Calu3 (cell line): ENCODE measurements around the gene PCDH9. TPM values are rescaled to one million over a fixed set of nuclear protein-coding genes. Genes with fewer than 3 reads are reported as not detected.

ENCODE experiments used
- BruUV-seq: library from RNA; stranded (reverse); fragments of 400-500 nt; replicated peaks from 2 replicates; lab custom pipeline; 2021; lab: Mats Ljungman, UMichigan
- CTCF ChIA-PET: fragments of 300-600 bp; sonication (Branson Sonifier 250); formaldehyde crosslinking; loops from one replicate; lab custom pipeline; 2022; ENCODE audit warnings: antibody characterized with exemption; lab: Charles Lee
- DNase-seq: peaks from one replicate; pipeline ENCODE4 v3.0.0; 2022
- H3K27ac Mint-ChIP-seq: one replicate; pipeline ENCODE4 v1.8.0; 2022; ENCODE audit warnings: mixed read lengths; ENCODE audit not compliant: unreplicated experiment
- H3K27me3 Mint-ChIP-seq: one replicate; pipeline ENCODE4 v1.8.0; 2022; ENCODE audit warnings: mixed read lengths; ENCODE audit not compliant: unreplicated experiment
- H3K36me3 Mint-ChIP-seq: one replicate; pipeline ENCODE4 v1.8.0; 2022; ENCODE audit warnings: mild to moderate bottlenecking, moderate library complexity, mixed read lengths; ENCODE audit not compliant: insufficient read depth, unreplicated experiment
- H3K4me1 Mint-ChIP-seq: one replicate; pipeline ENCODE4 v1.8.0; 2022; ENCODE audit warnings: mild to moderate bottlenecking, low read depth, mixed read lengths; ENCODE audit not compliant: unreplicated experiment
- H3K4me3 Mint-ChIP-seq: one replicate; pipeline ENCODE4 v1.8.0; 2022; ENCODE audit warnings: mild to moderate bottlenecking, low read depth, moderate library complexity, mixed read lengths; ENCODE audit not compliant: unreplicated experiment
- H3K9me3 Mint-ChIP-seq: one replicate; pipeline ENCODE4 v1.8.0; 2022; ENCODE audit warnings: low read depth, mixed read lengths; ENCODE audit not compliant: unreplicated experiment
- CTCF ChIP-seq: fragments of 200-600 bp; IDR thresholded peaks from one replicate; pipeline ENCODE4 v1.8.0; 2022; ENCODE audit warnings: antibody characterized with exemption; ENCODE audit not compliant: unreplicated experiment
- intact Hi-C: fragments of 100-400 bp; cut with micrococcal nuclease; formaldehyde crosslinking; loops from one replicate; pipeline ENCODE4 v1.10.0; 2022; ENCODE audit not compliant: unreplicated experiment
- total RNA-seq: library from RNA; stranded (reverse); gene quantifications from 2 replicates; pipeline ENCODE4 v1.2.3, GENCODE V29; 2022

The PCDH9 gene
- total RNA-seq, 1 experiment from 2014 or later = 1.3 TPM

DNA sequence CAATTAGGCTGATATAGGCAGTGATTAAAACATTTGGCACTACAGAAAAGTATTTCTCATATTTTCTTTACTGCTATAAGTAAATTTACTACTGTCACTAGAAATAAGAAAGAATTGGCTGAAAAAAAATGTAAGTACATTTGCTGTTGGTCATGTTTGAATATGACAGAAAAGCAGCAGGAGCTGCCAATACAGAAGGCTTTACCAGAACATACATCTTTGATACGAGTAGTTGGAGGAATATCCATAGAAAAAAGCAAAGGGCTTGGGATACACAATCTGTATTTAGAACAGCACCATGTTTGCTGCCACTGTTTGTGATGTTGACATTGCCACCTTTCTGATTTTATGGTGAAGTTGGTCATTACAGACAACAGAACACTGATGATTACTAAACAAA, 21.6 kb downstream of the PCDH9 start:
- CTCF ChIA-PET = no interaction called here
- BruUV-seq = no TSS peak
- no peaks in the 10 kb centered on the region for H3K36me3 Mint-ChIP-seq
- no peaks in the 10 kb centered on the region for H3K27me3 Mint-ChIP-seq
- intact Hi-C loops = no loop called here
- no peak for TF ChIP-seq CTCF
- H3K4me3 Mint-ChIP-seq = no peak overlapping the region
- H3K4me1 Mint-ChIP-seq = no peaks in the 10 kb centered on the region
- no peak for DNase-seq
- no peaks in the 10 kb centered on the region for H3K9me3 Mint-ChIP-seq
- no peak overlapping the region for H3K27ac Mint-ChIP-seq

DNA sequence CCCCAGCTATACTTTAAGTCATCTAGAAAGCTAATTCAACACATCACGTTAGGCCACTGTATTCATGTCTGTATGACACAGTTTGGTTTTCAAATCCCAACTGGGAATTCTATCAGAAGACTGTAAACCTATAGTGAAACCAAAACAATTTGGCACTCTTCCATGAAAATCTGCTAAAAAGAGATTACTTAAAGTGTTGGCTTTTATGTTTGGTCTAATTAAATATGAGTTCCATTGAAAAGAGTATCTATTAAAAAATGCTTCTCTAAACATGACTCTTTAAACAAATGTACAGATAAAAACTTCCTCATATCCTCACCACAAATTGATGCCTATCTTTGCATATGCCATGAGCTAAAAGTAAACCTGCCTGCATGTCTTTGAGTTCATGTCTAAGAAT, 25.4 kb downstream of the PCDH9 start:
- Mint-ChIP-seq H3K27me3 (no peaks in the 10 kb centered on the region), H3K4me3 (no peak overlapping the region), H3K4me1 (no peaks in the 10 kb centered on the region), H3K36me3 (no peaks in the 10 kb centered on the region), H3K27ac (no peak overlapping the region), H3K9me3 (no peaks in the 10 kb centered on the region)
- intact Hi-C loops = no loop called here
- BruUV-seq = no TSS peak
- CTCF ChIA-PET = no interaction called here
- no peak for DNase-seq
- no peak for TF ChIP-seq CTCF

- Mint-ChIP-seq H3K4me3 (no peak overlapping the region), H3K36me3 (no peaks in the 10 kb centered on the region), H3K27me3 (no peaks in the 10 kb centered on the region), H3K9me3 (no peaks in the 10 kb centered on the region), H3K27ac (no peak overlapping the region), H3K4me1 (no peaks in the 10 kb centered on the region)
- no peak for DNase-seq
- intact Hi-C loops = no loop called here
- no TSS peak for BruUV-seq
- TF ChIP-seq CTCF = no peak
- CTCF ChIA-PET = no interaction called here
These were observed 29.5 kb downstream of the PCDH9 start for GRCh38 chr13:67200605-67201004.

- no peak for TF ChIP-seq CTCF
- CTCF ChIA-PET = no interaction called here
- Mint-ChIP-seq H3K36me3 (no peaks in the 10 kb centered on the region), H3K9me3 (no peaks in the 10 kb centered on the region), H3K27ac (no peak overlapping the region), H3K4me3 (no peak overlapping the region), H3K4me1 (no peaks in the 10 kb centered on the region), H3K27me3 (no peaks in the 10 kb centered on the region)
- no TSS peak for BruUV-seq
- intact Hi-C loops = no loop called here
- DNase-seq = no peak
These were observed 30.0 kb downstream of the PCDH9 start for GRCh38 chr13:67200183-67200582.

DNA sequence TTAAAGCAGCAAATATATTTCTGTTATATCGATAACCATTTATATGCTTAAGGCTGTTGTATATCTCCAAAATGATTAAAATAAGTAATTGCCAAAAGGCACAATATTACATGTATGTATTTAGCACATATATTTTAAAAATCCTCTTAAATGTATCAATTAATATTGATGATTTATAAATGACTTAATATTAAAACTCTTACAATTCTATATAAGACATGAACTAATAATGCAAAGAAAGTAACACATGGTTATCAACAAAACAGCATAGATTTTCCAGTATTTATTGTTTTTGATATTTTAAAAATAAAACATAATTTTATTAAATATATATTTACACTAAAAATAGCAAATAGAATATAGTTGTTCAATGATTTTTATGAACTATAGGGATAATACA, 32.4 kb downstream of the PCDH9 start:
- H3K4me3 Mint-ChIP-seq = no peak overlapping the region
- no peak for DNase-seq
- no peaks in the 10 kb centered on the region for H3K27me3 Mint-ChIP-seq
- H3K4me1 Mint-ChIP-seq = no peaks in the 10 kb centered on the region
- TF ChIP-seq CTCF = no peak
- CTCF ChIA-PET = no interaction called here
- no TSS peak for BruUV-seq
- H3K36me3 Mint-ChIP-seq = no peaks in the 10 kb centered on the region
- intact Hi-C loops = no loop called here
- H3K27ac Mint-ChIP-seq = no peak overlapping the region
- H3K9me3 Mint-ChIP-seq = no peaks in the 10 kb centered on the region
